GM10266 (cell line): Measurements from ENCODE around the gene COL6A5.

Experiments
- DNase-seq: peaks from one replicate; pipeline ENCODE4 v3.0.0; 2012; ENCODE audit errors: extremely low spot score
- CTCF ChIP-seq: IDR thresholded peaks from 2 replicates; pipeline ENCODE4 v1.5.1; 2012; ENCODE audit warnings: mild to moderate bottlenecking, low read depth; ENCODE audit not compliant: control insufficient read depth, insufficient read depth; ENCODE audit errors: missing control alignments

The COL6A5 gene

GRCh38 chr3:130374908-130375307 lies 29.4 kb downstream of the COL6A5 start:
- no peak for DNase-seq
- no peak for TF ChIP-seq CTCF

GRCh38 chr3:130377960-130378676 lies 32.6 kb downstream of the COL6A5 start:
- no peak for TF ChIP-seq CTCF
- no peak for DNase-seq

GRCh38 chr3:130378677-130379191 lies 33.3 kb downstream of the COL6A5 start:
- TF ChIP-seq CTCF: no peak
- DNase-seq: no peak

- no peak for TF ChIP-seq CTCF
- DNase-seq: no peak
These were observed 33.8 kb downstream of the COL6A5 start for GRCh38 chr3:130379274-130379673.

- DNase-seq: no peak
- no peak for TF ChIP-seq CTCF
These were observed 34.9 kb downstream of the COL6A5 start for GRCh38 chr3:130380398-130380797.

- no peak for TF ChIP-seq CTCF
- no peak for DNase-seq
These were observed 38.0 kb downstream of the COL6A5 start for GRCh38 chr3:130383424-130383823.

GRCh38 chr3:130384476-130385025 lies 39.1 kb downstream of the COL6A5 start:
- DNase-seq: no peak
- TF ChIP-seq CTCF: no peak
